Right lobe of liver (tissue), 4 donors: ENCODE data around the gene SLC22A6.

ENCODE experiments used
- CTCF ChIP-seq, 4 donors: fragments of 200-600 bp in 3 of 4; fragments of 450-650 bp in 1 of 4; IDR thresholded peaks; one replicate each; pipeline versions ENCODE4 v1.5.1 to v1.8.0; 2016 to 2022; ENCODE audit warnings: antibody characterized with exemption in 4 of 4, mild to moderate bottlenecking in 2 of 4
- POLR2A ChIP-seq: fragments of 450-650 bp; IDR thresholded peaks from one replicate; pipeline ENCODE4 v1.6.1; 2017; ENCODE audit warnings: antibody characterized with exemption, mild to moderate bottlenecking
- donor health status: DM: no; HTN: no; CAD: no.
- donor health status: DM: no; HTN: no; CAD: no.
- donor health status: DM: no; HTN: yes; CAD: no.

- no peak for TF ChIP-seq CTCF (IDR thresholded peaks at IDR 0.05)
- TF ChIP-seq POLR2A = no peak
Observed at GRCh38 chr11:62931499-62932278, 53.1 kb downstream of the SLC22A6 start.
